GM18507 (cell line): Measurements from ENCODE around the gene SARDH.

ENCODE experiments used
- DNase-seq: peaks from one replicate; pipeline ENCODE4 v3.0.0; 2011; ENCODE audit warnings: low read depth; ENCODE audit not compliant: insufficient read length; ENCODE audit errors: extremely low spot score
- FAIRE-seq: peaks from 2 replicates; lab custom pipeline; 2011; peaks lifted over from hg19 to GRCh38; lab: Jason Lieb, UNC

SARDH gene

GRCh38 chr9:133692364-133692985, 45.7 kb downstream of the SARDH start:
- DNase-seq (no peak), FAIRE-seq (no peak)

GRCh38 chr9:133691626-133692363, 46.4 kb downstream of the SARDH start:
- DNase-seq (no peak), FAIRE-seq (no peak)

- FAIRE-seq (no peak), DNase-seq (no peak)
Measured at GRCh38 chr9:133691191-133691590, 47.0 kb downstream of the SARDH start.

- DNase-seq (no peak), FAIRE-seq (no peak)
Measured at GRCh38 chr9:133690081-133690561, 48.0 kb downstream of the SARDH start.

- FAIRE-seq (no peak), DNase-seq (no peak)
Measured at GRCh38 chr9:133689151-133689763, 48.9 kb downstream of the SARDH start.

- FAIRE-seq = no peak
- DNase-seq = no peak
Measured at GRCh38 chr9:133687856-133688761, 50.0 kb downstream of the SARDH start.

- no peak for DNase-seq
- no peak for FAIRE-seq
Measured at GRCh38 chr9:133686642-133687575, 51.2 kb downstream of the SARDH start.

- no peak for FAIRE-seq
- no peak for DNase-seq
Measured at GRCh38 chr9:133685653-133686609, 52.2 kb downstream of the SARDH start.

GRCh38 chr9:133684936-133685361, 53.2 kb downstream of the SARDH start:
- FAIRE-seq = no peak
- DNase-seq = no peak

GRCh38 chr9:133684121-133684935, 53.8 kb downstream of the SARDH start:
- FAIRE-seq = no peak
- no peak for DNase-seq

GRCh38 chr9:133683586-133684120, 54.5 kb downstream of the SARDH start:
- no peak for DNase-seq
- no peak for FAIRE-seq

- no peak for FAIRE-seq
- DNase-seq = no peak
Measured at GRCh38 chr9:133682818-133683585, 55.1 kb downstream of the SARDH start.

- FAIRE-seq (no peak), DNase-seq (no peak)
Measured at GRCh38 chr9:133681658-133682306, 56.4 kb downstream of the SARDH start.

GRCh38 chr9:133680976-133681657, 57.0 kb downstream of the SARDH start:
- FAIRE-seq (no peak), DNase-seq (no peak)
